H1 (cell line): ENCODE measurements around the gene ZC3H18. TPM values are rescaled to one million over a fixed set of nuclear protein-coding genes. Genes with fewer than 3 reads are reported as not detected.
A peak's percentile ranks its signal among the peaks of the same experiment; 100 is the strongest.

Experiments used
- CTCF ChIP-seq, 3 experiments: IDR thresholded peaks; 1 replicate in 2 of 3; 2 replicates in 1 of 3; pipeline versions ENCODE4 v1.5.1 to v1.6.1; 2011; ENCODE audit warnings: low read length in 3 of 3, mild to moderate bottlenecking in 3 of 3, inconsistent platforms in 2 of 3, low read depth in 1 of 3, moderate library complexity in 1 of 3; ENCODE audit not compliant: insufficient read depth in 1 of 3; ENCODE audit errors: control extremely low read depth in 1 of 3
- polyA plus RNA-seq, 7 experiments: library from polyadenylated mRNA; depleted of rRNA in 3 of 7; stranded (reverse) in 5 of 7; unstranded in 2 of 7; fragments of >200 nt in 5 of 7; fragments of 200-250 nt in 2 of 7; gene quantifications; 1 replicate in 5 of 7; 2 replicates in 1 of 7; 4 replicates in 1 of 7; pipeline versions ENCODE4 v1.2.1 to v1.2.3, GENCODE V29; 2011 to 2013; ENCODE audit warnings: missing spikeins in 2 of 7, mixed read lengths in 2 of 7
- total RNA-seq: library from RNA; stranded (reverse); fragmentation: NEBNext Ultra II Directional; extraction: Animal tissue kit (Norgen Biotek cat#: 25700); gene quantifications from 2 replicates; pipeline ENCODE4 v1.2.1, GENCODE V29; 2021

Gene ZC3H18
- total and polyA plus RNA-seq, 2 of the 8 experiments (the other 6 are each of a cell fraction or from before 2014, with no cell fraction given): 12.1 to 73.2 TPM

GRCh38 chr16:88672776-88673175 is 102.6 kb downstream of the ZC3H18 start (continued):
- TF ChIP-seq CTCF (IDR thresholded peaks at IDR 0.05; ENCODE audit: control extremely low read depth in 1 of 3, insufficient read depth in 1 of 3, low read depth in 1 of 3, low read length in 3 of 3): peak; percentile 77 to 92 (median 90)
